HepG2 (cell line): ENCODE data around the gene KHDC1. TPM values are rescaled to one million over a fixed set of nuclear protein-coding genes. Genes with fewer than 3 reads are reported as not detected.

ENCODE experiments used
- ATAC-seq: fragments of 200-7000 bp; cut with Tn5 transposase; 3 replicates; pipeline ENCODE4 v1.9.1; 2020; ENCODE audit warnings: mild to moderate bottlenecking, moderate library complexity
- BruUV-seq: library from RNA; stranded (reverse); fragments of 400-500 nt; replicated peaks from 2 replicates; lab custom pipeline; 2021; lab: Mats Ljungman, UMichigan
- CTCF ChIA-PET: fragments of 300-600 bp; formaldehyde crosslinking; extraction: SDS; loops from one replicate; lab custom pipeline; 2021; ENCODE audit warnings: low total read pairs, inconsistent platforms, low intra/inter-chr PET ratio; lab: Yijun Ruan, JAX
- POLR2A ChIA-PET: fragments of 350-600 bp; sonication (Branson Sonifier 250); formaldehyde crosslinking; loops from one replicate; lab custom pipeline; 2020; ENCODE audit warnings: antibody characterized with exemption, inconsistent platforms; lab: Yijun Ruan, JAX
- DNase-seq: peaks from one replicate; pipeline ENCODE4 v3.0.0-alpha.2; 2015; ENCODE audit warnings: low spot score
- FAIRE-seq: peaks from 3 replicates; lab custom pipeline; 2011; peaks lifted over from hg19 to GRCh38; lab: Jason Lieb, UNC
- H2AFZ ChIP-seq: one replicate; pipeline ENCODE4 v1.6.1; 2011; ENCODE audit warnings: low read length, inconsistent platforms
- H3K27ac ChIP-seq: fragments of 300-600 bp; 3 replicates; pipeline ENCODE4 v1.8.0; 2011; ENCODE audit warnings: mixed run types, mild to moderate bottlenecking, mixed read lengths, low read length, inconsistent platforms; ENCODE audit not compliant: insufficient read depth; ENCODE audit errors: extremely low read length
- H3K27me3 ChIP-seq, 2 experiments: fragments of 200-600 bp in 1 of 2; 2 replicates in 1 of 2; 3 replicates in 1 of 2; pipeline versions ENCODE4 v1.6.0 to v1.8.0; 2011; ENCODE audit warnings: low read length in 2 of 2, mild to moderate bottlenecking in 2 of 2, moderate library complexity in 2 of 2, inconsistent platforms in 1 of 2; ENCODE audit not compliant: insufficient read depth in 2 of 2, control insufficient read depth in 1 of 2
- H3K36me3 ChIP-seq, 2 experiments: fragments of 200-600 bp in 1 of 2; replicated peaks in 1 of 2; 2 replicates in 1 of 2; 3 replicates in 1 of 2; pipeline versions ENCODE4 v1.5.1 to v1.8.0; 2011; ENCODE audit warnings: low read length in 2 of 2, inconsistent platforms in 1 of 2; ENCODE audit not compliant: insufficient read depth in 2 of 2, control insufficient read depth in 1 of 2
- H3K4me1 ChIP-seq: 2 replicates; pipeline ENCODE4 v1.5.1; 2012; ENCODE audit warnings: low read length, inconsistent platforms; ENCODE audit not compliant: insufficient read depth
- H3K4me2 ChIP-seq: 2 replicates; pipeline ENCODE4 v1.6.0; 2011; ENCODE audit warnings: low read depth, low read length, inconsistent platforms
- H3K4me3 ChIP-seq, 3 experiments: fragments of 200-600 bp in 1 of 3; sonication (generic), shearing (Covaris generic) in 1 of 3; replicated peaks in 1 of 3; 2 replicates each; pipeline ENCODE4 v1.5.1; 2011 to 2016; ENCODE audit warnings: low read length in 3 of 3, inconsistent platforms in 2 of 3, low read depth in 2 of 3, mild to moderate bottlenecking in 2 of 3, control low read depth in 1 of 3, mixed read lengths in 1 of 3; ENCODE audit not compliant: insufficient read depth in 1 of 3
- H3K79me2 ChIP-seq: one replicate; pipeline ENCODE4 v1.6.1; 2011; ENCODE audit warnings: low read length, inconsistent platforms; ENCODE audit not compliant: insufficient read depth
- H3K9ac ChIP-seq: 2 replicates; pipeline ENCODE4 v1.6.0; 2011; ENCODE audit warnings: mild to moderate bottlenecking, low read depth, low read length, inconsistent platforms; ENCODE audit not compliant: insufficient read depth
- H3K9me3 ChIP-seq: 2 replicates; pipeline ENCODE4 v1.5.1; 2012; ENCODE audit warnings: mild to moderate bottlenecking, low read length
- H4K20me1 ChIP-seq: 2 replicates; pipeline ENCODE4 v1.6.0; 2011; ENCODE audit warnings: inconsistent platforms, mild to moderate bottlenecking, low read length, moderate library complexity; ENCODE audit not compliant: insufficient read depth
- GPN1 ChIP-seq: sonication (generic); formaldehyde crosslinking; IDR thresholded peaks from 2 replicates; pipeline ENCODE4 v1.5.1; 2020; ENCODE audit warnings: missing genetic modification reagents, borderline replicate concordance
- JUND ChIP-seq: sonication (generic); formaldehyde crosslinking; IDR thresholded peaks from 2 replicates; pipeline ENCODE4 v1.8.0; 2022; ENCODE audit warnings: mild to moderate bottlenecking, missing genetic modification reagents
- RELA ChIP-seq: sonication (generic); formaldehyde crosslinking; IDR thresholded peaks from 2 replicates; pipeline ENCODE4 v1.4.0; 2020; ENCODE audit warnings: missing genetic modification reagents
- RFX3 ChIP-seq: IDR thresholded peaks from 2 replicates; pipeline ENCODE4 v1.6.1; 2016; ENCODE audit warnings: missing biosample characterization, missing genetic modification reagents
- TBX3 ChIP-seq: fragments of 450-650 bp; IDR thresholded peaks from 2 replicates; pipeline ENCODE4 v1.6.1; 2017; ENCODE audit warnings: antibody characterized with exemption, mild to moderate bottlenecking, inconsistent platforms, borderline replicate concordance
- ZFP37 ChIP-seq: sonication (generic); formaldehyde crosslinking; IDR thresholded peaks from 2 replicates; pipeline ENCODE4 v1.4.0; 2020; ENCODE audit warnings: missing genetic modification reagents, borderline replicate concordance
- ZKSCAN5 ChIP-seq: sonication (generic); formaldehyde crosslinking; IDR thresholded peaks from 2 replicates; pipeline ENCODE4 v1.5.1; 2020; ENCODE audit warnings: mild to moderate bottlenecking, missing genetic modification reagents
- ZNF160 ChIP-seq: sonication (generic); formaldehyde crosslinking; IDR thresholded peaks from 2 replicates; pipeline ENCODE4 v1.8.0; 2022; ENCODE audit warnings: mild to moderate bottlenecking, inconsistent platforms, missing genetic modification reagents
- ZNF234 ChIP-seq: sonication (generic); formaldehyde crosslinking; conservative IDR thresholded peaks from 2 replicates; pipeline ENCODE4 v1.5.1; 2020; ENCODE audit warnings: mild to moderate bottlenecking, missing genetic modification reagents
- ZNF674 ChIP-seq: sonication (generic); formaldehyde crosslinking; IDR thresholded peaks from 2 replicates; pipeline ENCODE4 v1.5.0; 2020; ENCODE audit warnings: low read depth, mild to moderate bottlenecking, missing genetic modification reagents
- ZNF710 ChIP-seq: sonication (generic); formaldehyde crosslinking; IDR thresholded peaks from 2 replicates; pipeline ENCODE4 v1.5.0; 2020; ENCODE audit warnings: mild to moderate bottlenecking, missing genetic modification reagents, borderline replicate concordance
- ZNF772 ChIP-seq: sonication (generic); formaldehyde crosslinking; IDR thresholded peaks from 2 replicates; pipeline ENCODE4 v1.5.0; 2020; ENCODE audit warnings: mild to moderate bottlenecking, missing genetic modification reagents
- WGBS: methylation state at CpG from one replicate; pipeline ENCODE4 v1.1.6; 2017; ENCODE audit warnings: low lambda C conversion rate; 5-methylcytosine and 5-hydroxymethylcytosine counted together
- in situ Hi-C: cut with HindIII; loops from 2 replicates; pipeline ENCODE4 v1.10.0; 2017; ENCODE audit warnings: low pct_unique_long_range_greater_than_20kb; ENCODE audit not compliant: extremely low pct_ligation_motif_present
- intact Hi-C: fragments of 100-400 bp; cut with micrococcal nuclease; formaldehyde crosslinking; loops from one replicate; pipeline ENCODE4 v1.10.0; 2022; ENCODE audit not compliant: unreplicated experiment
- polyA plus RNA-seq, 8 experiments: library from polyadenylated mRNA; depleted of rRNA in 3 of 8; stranded (reverse) in 7 of 8; unstranded in 1 of 8; fragments of >200 nt; fragmentation: Illumina TruSeq in 4 of 8; extraction: Trizol in 4 of 8; gene quantifications; 2 replicates each; pipeline versions ENCODE4 v1.2.1 to v1.2.3, GENCODE V29; 2011 to 2016; ENCODE audit warnings: low read depth in 4 of 8, missing spikeins in 1 of 8, mixed read lengths in 1 of 8; ENCODE audit not compliant: insufficient read depth in 1 of 8
- total RNA-seq, 5 experiments: library from RNA; depleted of rRNA; stranded (reverse); fragments of >200 nt; fragmentation: Illumina TruSeq; extraction: Trizol; gene quantifications; 2 replicates each; pipeline ENCODE4 v1.2.3, GENCODE V29; 2016; ENCODE audit warnings: low read depth in 1 of 5
- TF ChIP-seq, protein P1 (sequence below): sonication (generic); formaldehyde crosslinking; IDR thresholded peaks from 2 replicates; pipeline ENCODE4 v1.4.0; 2020; ENCODE audit warnings: missing genetic modification reagents, mild to moderate bottlenecking, borderline replicate concordance
- TF ChIP-seq, protein P2 (sequence below): sonication (generic); formaldehyde crosslinking; IDR thresholded peaks from 2 replicates; pipeline ENCODE4 v1.8.1; 2023; ENCODE audit warnings: mild to moderate bottlenecking, missing genetic modification reagents

Gene KHDC1
- total and polyA plus RNA-seq, 2 of the 13 experiments (the other 11 are each of a cell fraction or from before 2014, with no cell fraction given), result not detected

GRCh38 chr6:73302339-73302738, 39.3 kb upstream of the KHDC1 start (continued):
- TF ChIP-seq ZNF674, result no peak

GRCh38 chr6:73299151-73299971, 36.4 kb upstream of the KHDC1 start:
- Histone ChIP-seq H3K4me1 (no peaks in the 10 kb centered on the region), H3K27me3 (peaks cover 2% of the 10 kb centered on the region in 2 experiments; a peak in 1 of 5 replicates), H3K27ac (no peak overlapping the region), H3K9ac (no peak overlapping the region), H2AFZ (no peak overlapping the region), H3K79me2 (no peaks in the 10 kb centered on the region), H4K20me1 (no peaks in the 10 kb centered on the region), H3K4me3 (no peak overlapping the region), H3K36me3 (no peaks in the 10 kb centered on the region), H3K4me2 (no peak overlapping the region), H3K9me3 (no peaks in the 10 kb centered on the region)
- ATAC-seq (no peak), DNase-seq (no peak), FAIRE-seq (no peak)
- BruUV-seq, result no TSS peak
- WGBS, result 66% methylated on average over 17 of the region's 50 CpGs
- in situ Hi-C loops, result no loop called here
- TF ChIP-seq GPN1 (CRISPR knock-in tag) (no peak), ZFP37 (CRISPR knock-in tag) (no peak), ZNF234 (CRISPR knock-in tag) (no peak), TBX3 (no peak), ZNF772 (no peak), ZNF710 (CRISPR knock-in tag) (no peak), ZNF160 (no peak), RFX3 (CRISPR knock-in tag) (no peak), ZKSCAN5 (CRISPR knock-in tag) (no peak), RELA (CRISPR knock-in tag) (no peak), JUND (CRISPR knock-in tag) (no peak)
- TF ChIP-seq, protein P1, sequence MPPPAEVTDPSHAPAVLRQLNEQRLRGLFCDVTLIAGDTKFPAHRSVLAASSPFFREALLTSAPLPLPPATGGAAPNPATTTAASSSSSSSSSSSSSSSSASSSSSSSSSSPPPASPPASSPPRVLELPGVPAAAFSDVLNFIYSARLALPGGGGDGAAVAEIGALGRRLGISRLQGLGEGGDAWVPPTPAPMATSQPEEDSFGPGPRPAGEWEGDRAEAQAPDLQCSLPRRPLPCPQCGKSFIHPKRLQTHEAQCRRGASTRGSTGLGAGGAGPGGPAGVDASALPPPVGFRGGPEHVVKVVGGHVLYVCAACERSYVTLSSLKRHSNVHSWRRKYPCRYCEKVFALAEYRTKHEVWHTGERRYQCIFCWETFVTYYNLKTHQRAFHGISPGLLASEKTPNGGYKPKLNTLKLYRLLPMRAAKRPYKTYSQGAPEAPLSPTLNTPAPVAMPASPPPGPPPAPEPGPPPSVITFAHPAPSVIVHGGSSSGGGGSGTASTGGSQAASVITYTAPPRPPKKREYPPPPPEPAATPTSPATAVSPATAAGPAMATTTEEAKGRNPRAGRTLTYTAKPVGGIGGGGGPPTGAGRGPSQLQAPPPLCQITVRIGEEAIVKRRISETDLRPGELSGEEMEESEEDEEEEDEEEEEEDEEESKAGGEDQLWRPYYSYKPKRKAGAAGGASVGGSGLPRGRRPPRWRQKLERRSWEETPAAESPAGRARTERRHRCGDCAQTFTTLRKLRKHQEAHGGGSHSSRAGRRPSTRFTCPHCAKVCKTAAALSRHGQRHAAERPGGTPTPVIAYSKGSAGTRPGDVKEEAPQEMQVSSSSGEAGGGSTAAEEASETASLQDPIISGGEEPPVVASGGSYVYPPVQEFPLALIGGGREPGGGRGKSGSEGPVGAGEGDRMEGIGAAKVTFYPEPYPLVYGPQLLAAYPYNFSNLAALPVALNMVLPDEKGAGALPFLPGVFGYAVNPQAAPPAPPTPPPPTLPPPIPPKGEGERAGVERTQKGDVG, result no peak
- TF ChIP-seq, protein P2, sequence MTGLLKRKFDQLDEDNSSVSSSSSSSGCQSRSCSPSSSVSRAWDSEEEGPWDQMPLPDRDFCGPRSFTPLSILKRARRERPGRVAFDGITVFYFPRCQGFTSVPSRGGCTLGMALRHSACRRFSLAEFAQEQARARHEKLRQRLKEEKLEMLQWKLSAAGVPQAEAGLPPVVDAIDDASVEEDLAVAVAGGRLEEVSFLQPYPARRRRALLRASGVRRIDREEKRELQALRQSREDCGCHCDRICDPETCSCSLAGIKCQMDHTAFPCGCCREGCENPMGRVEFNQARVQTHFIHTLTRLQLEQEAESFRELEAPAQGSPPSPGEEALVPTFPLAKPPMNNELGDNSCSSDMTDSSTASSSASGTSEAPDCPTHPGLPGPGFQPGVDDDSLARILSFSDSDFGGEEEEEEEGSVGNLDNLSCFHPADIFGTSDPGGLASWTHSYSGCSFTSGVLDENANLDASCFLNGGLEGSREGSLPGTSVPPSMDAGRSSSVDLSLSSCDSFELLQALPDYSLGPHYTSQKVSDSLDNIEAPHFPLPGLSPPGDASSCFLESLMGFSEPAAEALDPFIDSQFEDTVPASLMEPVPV, result no peak
- POLR2A ChIA-PET, result no interaction called here
- CTCF ChIA-PET, result no interaction called here
- intact Hi-C loops, result no loop called here
